HUES6 (cell line): ENCODE results near the gene PSMA8.
"Not testable (repeated sequence)": the region's sequence is repeated elsewhere in the genome, so short reads cannot be mapped to it uniquely, and the experiment has no call there.

Source experiments
- H3K27ac ChIP-seq: 2 replicates; pipeline ENCODE4 v1.7.0; 2013; ENCODE audit warnings: low read depth, mild to moderate bottlenecking, low read length, inconsistent platforms
- H3K27me3 ChIP-seq: 2 replicates; pipeline ENCODE4 v1.6.1; 2013; ENCODE audit warnings: low read length; ENCODE audit not compliant: control insufficient read depth, insufficient read depth
- H3K36me3 ChIP-seq: 2 replicates; pipeline ENCODE4 v1.6.1; 2013; ENCODE audit warnings: low read length; ENCODE audit not compliant: control insufficient read depth, insufficient read depth
- H3K4me1 ChIP-seq: 2 replicates; pipeline ENCODE4 v1.6.1; 2013; ENCODE audit warnings: low read length; ENCODE audit not compliant: control insufficient read depth, insufficient read depth
- H3K4me3 ChIP-seq: 2 replicates; pipeline ENCODE4 v1.5.1; 2013; ENCODE audit warnings: low read depth, low read length
- H3K9ac ChIP-seq: one replicate; pipeline ENCODE4 v1.6.1; 2013; ENCODE audit warnings: mild to moderate bottlenecking, low read length
- H3K9me3 ChIP-seq: 2 replicates; pipeline ENCODE4 v1.6.1; 2013; ENCODE audit warnings: low read depth, low read length; ENCODE audit not compliant: control insufficient read depth, insufficient read depth

PSMA8 gene

DNA sequence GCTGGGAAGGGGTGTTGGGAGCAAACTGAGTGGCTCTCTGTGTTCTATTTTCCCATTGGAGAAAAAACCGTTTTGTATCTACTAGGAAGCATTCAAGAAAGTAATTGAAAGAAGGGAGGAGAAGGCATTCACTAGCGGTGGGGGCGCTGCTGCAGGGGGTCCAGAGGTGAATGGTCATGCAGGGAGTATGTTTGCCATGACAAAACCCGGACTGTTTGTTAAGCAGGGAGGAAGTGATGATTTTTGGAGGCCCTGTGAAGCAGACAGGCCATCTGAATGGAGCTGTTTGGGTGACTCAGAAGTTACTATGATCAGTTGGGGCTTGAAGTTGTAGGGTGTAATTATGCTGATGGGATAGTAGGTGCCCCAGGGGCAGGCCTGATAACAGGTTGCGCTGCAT lies 99.5 kb downstream of the PSMA8 start:
- H3K9ac ChIP-seq: peak overlapping the region; percentile 21
- H3K27me3 ChIP-seq: no peaks in the 10 kb centered on the region
- peaks cover 42% of the 10 kb centered on the region for H3K4me1 ChIP-seq
- H3K4me3 ChIP-seq: no peak overlapping the region; the same call in 1 of the 2 replicates
- no peak overlapping the region for H3K27ac ChIP-seq
- no peaks in the 10 kb centered on the region for H3K36me3 ChIP-seq
- H3K9me3 ChIP-seq: peaks cover 13% of the 10 kb centered on the region

DNA sequence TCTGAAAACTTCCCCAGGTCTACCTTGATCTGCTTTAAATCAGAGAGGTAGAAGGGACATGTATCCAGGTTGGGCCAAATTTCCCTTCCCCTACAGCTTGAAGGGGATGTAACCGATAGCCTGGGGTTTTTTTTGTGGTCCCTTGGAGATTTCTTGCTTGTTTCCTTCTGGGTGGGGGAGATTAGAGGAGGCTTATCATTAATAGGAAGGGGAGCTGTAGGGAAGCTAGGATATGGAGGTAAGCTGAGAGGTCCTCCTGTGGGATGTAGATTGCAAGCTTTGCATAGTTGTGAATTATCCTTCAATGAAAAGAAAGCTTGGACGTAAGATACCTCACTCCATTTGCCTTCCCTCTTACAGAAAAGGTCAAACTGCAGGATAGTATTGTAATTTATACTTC lies 103.7 kb downstream of the PSMA8 start:
- not testable (repeated sequence) for H3K27me3 ChIP-seq, H3K9me3 ChIP-seq, H3K27ac ChIP-seq, H3K9ac ChIP-seq, H3K36me3 ChIP-seq, H3K4me3 ChIP-seq
- peaks cover 29% of the 10 kb centered on the region for H3K4me1 ChIP-seq

DNA sequence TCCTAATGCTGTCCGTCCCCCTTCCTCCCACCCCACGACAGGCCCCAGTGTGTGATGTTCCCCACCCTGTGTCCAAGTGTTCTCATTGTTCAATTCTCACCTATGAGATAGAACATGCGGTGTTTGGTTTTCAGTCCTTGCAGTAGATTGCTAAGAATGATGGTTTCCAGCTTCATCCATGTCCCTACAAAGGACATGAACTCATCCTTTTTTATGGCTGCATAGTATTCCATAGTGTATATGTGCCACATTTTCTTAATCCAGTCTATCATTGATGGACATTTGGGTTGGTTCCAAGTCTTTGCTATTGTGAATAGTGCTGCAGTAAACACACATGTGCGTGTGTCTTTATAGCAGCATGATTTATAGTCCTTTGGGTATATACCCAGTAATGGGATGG lies 105.0 kb downstream of the PSMA8 start:
- peaks cover 20% of the 10 kb centered on the region for H3K4me1 ChIP-seq
- not testable (repeated sequence) for H3K9me3 ChIP-seq, H3K27me3 ChIP-seq, H3K27ac ChIP-seq, H3K4me3 ChIP-seq, H3K9ac ChIP-seq, H3K36me3 ChIP-seq

DNA sequence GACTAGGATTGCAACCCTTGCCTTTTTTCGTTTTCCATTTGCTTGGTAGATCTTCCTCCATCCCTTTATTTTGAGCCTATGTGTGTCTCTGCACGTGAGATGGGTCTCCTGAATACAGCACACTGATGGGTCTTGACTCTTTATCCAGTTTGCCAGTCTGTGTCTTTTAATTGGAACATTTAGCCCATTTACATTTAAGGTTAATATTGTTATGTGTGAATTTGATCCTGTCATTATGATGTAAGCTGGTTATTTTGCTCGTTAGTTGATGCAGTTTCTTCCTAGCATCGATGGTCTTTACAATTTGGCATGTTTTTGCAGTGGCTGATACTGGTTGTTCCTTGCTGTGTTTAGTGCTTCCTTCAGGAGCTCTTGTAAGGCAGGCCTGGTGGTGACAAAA lies 108.7 kb downstream of the PSMA8 start:
- H3K4me1 ChIP-seq, H3K27ac ChIP-seq, H3K36me3 ChIP-seq: not testable (repeated sequence)

More for the DNA sequence above, 108.7 kb downstream of the PSMA8 start:
- H3K9me3 ChIP-seq: peaks cover 23% of the 10 kb centered on the region
- not testable (repeated sequence) for H3K27me3 ChIP-seq, H3K4me3 ChIP-seq, H3K9ac ChIP-seq
